Astrocyte (in vitro differentiated cells and primary cell): ENCODE measurements around the gene SPTLC1.

Experiments
- CTCF ChIP-seq: IDR thresholded peaks from 2 replicates; pipeline ENCODE4 v1.5.1; 2011; ENCODE audit warnings: low read depth, mild to moderate bottlenecking, inconsistent platforms, low read length, moderate library complexity; ENCODE audit not compliant: insufficient read depth
- EZH2 ChIP-seq: IDR thresholded peaks from 2 replicates; pipeline ENCODE4 v1.6.1; 2012; ENCODE audit warnings: mild to moderate bottlenecking, low read length, inconsistent platforms; ENCODE audit not compliant: insufficient read depth

GRCh38 chr9:92140074-92140753 lies 25.0 kb upstream of the SPTLC1 start:
- TF ChIP-seq CTCF (peak; percentile 79), EZH2 (no peak)
